ENCODE data around the gene KHNYN.

Gene KHNYN

DNA sequence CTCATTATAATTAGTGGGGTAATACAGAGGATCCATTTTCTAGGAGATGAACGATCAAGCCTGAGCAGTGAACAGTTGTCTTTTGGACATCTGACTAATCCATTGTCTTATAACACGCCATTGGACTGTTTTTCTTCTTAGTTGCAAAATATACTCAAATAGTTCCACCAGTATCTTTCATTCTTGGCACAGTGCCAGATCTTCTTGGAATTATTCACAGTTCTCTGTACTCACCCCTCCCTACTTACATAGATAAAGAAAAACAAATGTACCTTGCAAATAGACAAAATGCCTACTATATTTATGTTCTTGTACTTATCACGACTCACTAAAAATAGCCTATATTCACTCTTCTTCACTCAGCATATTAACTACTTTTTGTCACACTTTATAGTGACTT, 4.0 kb upstream of the KHNYN start:
- no peak overlapping the region for H4K12ac ChIP-seq (ENCODE audit: low read depth, low read length)
- H3K4ac ChIP-seq (ENCODE audit: low read depth, low read length), result no peak overlapping the region
- H3K14ac ChIP-seq (ENCODE audit: low read length), result no peak overlapping the region
- H3K18ac ChIP-seq (ENCODE audit: low read length), result no peak overlapping the region
- no peak overlapping the region for H2BK12ac ChIP-seq (ENCODE audit: low read length)
- no peak overlapping the region for H4K8ac ChIP-seq (ENCODE audit: low read depth, low read length)
- peaks cover 3% of the 10 kb centered on the region for H3K9me3 ChIP-seq (ENCODE audit: insufficient read depth, low read depth, low read length)
- no peak overlapping the region for H2AK5ac ChIP-seq (ENCODE audit: low read length)
- no peak overlapping the region for H3K4me3 ChIP-seq (ENCODE audit: low read depth, low read length)
- H4K91ac ChIP-seq (ENCODE audit: low read depth, low read length), result no peak overlapping the region
- H3K23ac ChIP-seq (ENCODE audit: low read length), result no peak overlapping the region
- H3K27ac ChIP-seq (ENCODE audit: low read depth, low read length), result no peak overlapping the region
- H3K36me3 ChIP-seq (ENCODE audit: control insufficient read depth in 1 of 2, insufficient read depth in 2 of 2, low read length in 2 of 2), result no peaks in the 10 kb centered on the region
- H3K4me1 ChIP-seq (ENCODE audit: control insufficient read depth in 1 of 2, insufficient read depth in 2 of 2, low read length in 2 of 2), result peaks cover 2 to 10% of the 10 kb centered on the region in 2 experiments
- no peak overlapping the region for H2AFZ ChIP-seq (ENCODE audit: insufficient read depth, low read length, poor library complexity)
- H2BK120ac ChIP-seq (ENCODE audit: insufficient read depth, low read length, poor library complexity), result no peak overlapping the region
- H3K27me3 ChIP-seq (ENCODE audit: insufficient read depth, low read length), result no peaks in the 10 kb centered on the region
- no CpG with 5 or more reads among the region's 3 CpGs for WGBS (ENCODE audit: extremely low coverage, insufficient coverage, insufficient read length)
- peak; percentile 24 to 78 for DNase-seq
- H3K79me2 ChIP-seq (ENCODE audit: control insufficient read depth, insufficient read depth, low read length, poor library complexity), result peaks cover 6% of the 10 kb centered on the region
- H3K79me1 ChIP-seq (ENCODE audit: low read length), result peaks cover 11% of the 10 kb centered on the region
- no peak overlapping the region for H2BK5ac ChIP-seq (ENCODE audit: low read depth, low read length, poor library complexity)
- H3K4me2 ChIP-seq (ENCODE audit: low read length), result no peak overlapping the region
- H3K9ac ChIP-seq (ENCODE audit: low read length), result no peak overlapping the region

DNA sequence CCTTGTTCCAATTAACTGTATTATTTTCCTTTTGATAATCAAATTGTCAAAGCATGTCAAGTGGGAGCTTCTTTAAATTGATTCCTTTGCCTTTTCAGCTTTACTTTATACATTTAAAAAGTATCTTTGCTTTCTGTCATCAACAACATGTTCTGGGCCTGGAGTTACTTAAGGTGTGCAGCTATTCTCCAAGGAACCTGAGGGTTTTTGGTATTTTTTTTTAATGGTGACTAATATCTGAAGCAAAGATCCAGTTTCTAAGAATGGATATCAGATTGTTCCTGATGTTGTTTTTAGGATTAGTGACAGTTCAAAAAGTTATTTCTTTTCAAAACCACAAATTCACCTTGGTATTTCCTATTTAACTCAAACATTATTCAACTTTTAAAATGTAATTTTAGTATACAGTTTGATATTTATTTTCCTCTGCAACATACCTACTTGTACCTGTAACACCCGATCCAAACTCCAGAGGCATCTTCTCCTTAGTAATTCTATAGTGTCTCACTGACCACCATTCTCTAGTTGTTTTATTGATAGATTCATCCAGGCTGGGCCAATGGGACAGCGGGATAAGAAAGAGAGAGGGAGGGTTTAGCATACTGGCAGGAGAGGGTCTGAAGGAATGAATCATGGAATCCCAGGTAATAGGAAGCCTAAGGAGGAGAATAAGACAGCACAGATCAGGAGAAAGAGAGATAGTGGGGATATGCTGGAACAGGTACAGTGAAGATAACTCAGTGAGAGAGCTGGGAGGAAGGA, 3.4 kb upstream of the KHNYN start:
- Histone ChIP-seq H3K9ac (ENCODE audit: low read length) (no peak overlapping the region), H3K27ac (ENCODE audit: low read depth, low read length) (no peak overlapping the region), H3K4me1 (ENCODE audit: control insufficient read depth in 1 of 2, insufficient read depth in 2 of 2, low read length in 2 of 2) (peaks cover 7 to 17% of the 10 kb centered on the region in 2 experiments), H3K27me3 (ENCODE audit: insufficient read depth, low read length) (no peaks in the 10 kb centered on the region), H2AFZ (ENCODE audit: insufficient read depth, low read length, poor library complexity) (no peak overlapping the region), H3K4me2 (ENCODE audit: low read length) (no peak overlapping the region), H4K8ac (ENCODE audit: low read depth, low read length) (no peak overlapping the region), H3K14ac (ENCODE audit: low read length) (no peak overlapping the region), H4K91ac (ENCODE audit: low read depth, low read length) (no peak overlapping the region), H3K79me2 (ENCODE audit: control insufficient read depth, insufficient read depth, low read length, poor library complexity) (peaks cover 7% of the 10 kb centered on the region), H4K12ac (ENCODE audit: low read depth, low read length) (no peak overlapping the region), H3K36me3 (ENCODE audit: control insufficient read depth in 1 of 2, insufficient read depth in 2 of 2, low read length in 2 of 2) (no peaks in the 10 kb centered on the region), H3K9me3 (ENCODE audit: insufficient read depth, low read depth, low read length) (peaks cover 3% of the 10 kb centered on the region), H2AK5ac (ENCODE audit: low read length) (no peak overlapping the region), H3K4ac (ENCODE audit: low read depth, low read length) (no peak overlapping the region), H3K23ac (ENCODE audit: low read length) (no peak overlapping the region), H3K79me1 (ENCODE audit: low read length) (peaks cover 12% of the 10 kb centered on the region), H2BK120ac (ENCODE audit: insufficient read depth, low read length, poor library complexity) (no peak overlapping the region), H2BK12ac (ENCODE audit: low read length) (no peak overlapping the region), H3K4me3 (ENCODE audit: low read depth, low read length) (no peak overlapping the region), H3K18ac (ENCODE audit: low read length) (no peak overlapping the region), H2BK5ac (ENCODE audit: low read depth, low read length, poor library complexity) (no peak overlapping the region)
- WGBS (ENCODE audit: extremely low coverage, insufficient coverage, insufficient read length), result no CpG with 5 or more reads among the region's 2 CpGs
- no peak for DNase-seq

DNA sequence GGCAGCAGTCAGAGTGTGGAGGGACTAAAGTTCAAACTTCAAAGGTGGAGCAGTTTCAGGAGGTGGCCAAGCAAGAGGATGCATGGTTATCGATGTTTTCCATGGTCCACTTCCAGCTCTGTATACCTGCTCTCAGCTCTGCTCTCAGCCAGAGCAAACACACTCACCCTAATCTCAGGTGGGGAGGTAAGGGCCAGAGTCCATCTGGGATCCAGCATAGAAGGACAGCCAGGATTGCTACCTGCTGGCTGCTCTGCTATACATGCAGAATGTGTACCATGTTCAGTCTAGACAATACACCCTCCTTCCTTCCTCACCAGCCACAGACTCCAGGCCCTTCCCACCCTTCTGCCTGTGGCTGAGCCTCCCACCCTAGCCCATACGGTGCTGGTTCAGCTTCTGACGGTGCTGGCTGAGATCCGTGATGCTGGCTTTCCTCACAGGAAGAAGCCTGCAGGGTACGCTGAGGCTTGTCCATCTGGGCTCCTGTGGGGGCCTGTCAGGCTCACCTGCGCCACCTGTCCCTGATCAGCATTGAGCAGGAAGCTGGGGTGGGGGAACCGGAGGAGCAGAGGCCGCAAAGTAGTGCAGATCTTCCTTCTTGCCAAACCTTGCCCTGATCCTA, 2.7 kb upstream of the KHNYN start:
- H2BK5ac ChIP-seq (ENCODE audit: low read depth, low read length, poor library complexity), result no peak overlapping the region
- H2BK120ac ChIP-seq (ENCODE audit: insufficient read depth, low read length, poor library complexity), result no peak overlapping the region
- no peak overlapping the region for H3K27ac ChIP-seq (ENCODE audit: low read depth, low read length)
- no peak overlapping the region for H3K4me2 ChIP-seq (ENCODE audit: low read length)
- peak overlapping the region; percentile 23 for H3K4me3 ChIP-seq (ENCODE audit: low read depth, low read length)
- no CpG with 5 or more reads among the region's 8 CpGs for WGBS (ENCODE audit: extremely low coverage, insufficient coverage, insufficient read length)
- H3K79me2 ChIP-seq (ENCODE audit: control insufficient read depth, insufficient read depth, low read length, poor library complexity), result peaks cover 7% of the 10 kb centered on the region
- H2AK5ac ChIP-seq (ENCODE audit: low read length), result no peak overlapping the region
- H3K9ac ChIP-seq (ENCODE audit: low read length), result no peak overlapping the region
- H3K18ac ChIP-seq (ENCODE audit: low read length), result no peak overlapping the region
- no peak overlapping the region for H4K91ac ChIP-seq (ENCODE audit: low read depth, low read length)
- H3K14ac ChIP-seq (ENCODE audit: low read length), result no peak overlapping the region
- H3K23ac ChIP-seq (ENCODE audit: low read length), result no peak overlapping the region
- no peak overlapping the region for H2BK12ac ChIP-seq (ENCODE audit: low read length)
- H3K79me1 ChIP-seq (ENCODE audit: low read length), result peaks cover 12% of the 10 kb centered on the region
- DNase-seq, result no peak
- H4K8ac ChIP-seq (ENCODE audit: low read depth, low read length), result no peak overlapping the region
- H3K27me3 ChIP-seq (ENCODE audit: insufficient read depth, low read length), result no peaks in the 10 kb centered on the region
- H3K9me3 ChIP-seq (ENCODE audit: insufficient read depth, low read depth, low read length), result peaks cover 3% of the 10 kb centered on the region
- H3K4ac ChIP-seq (ENCODE audit: low read depth, low read length), result no peak overlapping the region
- no peak overlapping the region for H4K12ac ChIP-seq (ENCODE audit: low read depth, low read length)
- H2AFZ ChIP-seq (ENCODE audit: insufficient read depth, low read length, poor library complexity), result no peak overlapping the region
- H3K36me3 ChIP-seq (ENCODE audit: control insufficient read depth in 1 of 2, insufficient read depth in 2 of 2, low read length in 2 of 2), result peaks cover 2% of the 10 kb centered on the region in 2 experiments
- peaks cover 10 to 20% of the 10 kb centered on the region in 2 experiments for H3K4me1 ChIP-seq (ENCODE audit: control insufficient read depth in 1 of 2, insufficient read depth in 2 of 2, low read length in 2 of 2)

DNA sequence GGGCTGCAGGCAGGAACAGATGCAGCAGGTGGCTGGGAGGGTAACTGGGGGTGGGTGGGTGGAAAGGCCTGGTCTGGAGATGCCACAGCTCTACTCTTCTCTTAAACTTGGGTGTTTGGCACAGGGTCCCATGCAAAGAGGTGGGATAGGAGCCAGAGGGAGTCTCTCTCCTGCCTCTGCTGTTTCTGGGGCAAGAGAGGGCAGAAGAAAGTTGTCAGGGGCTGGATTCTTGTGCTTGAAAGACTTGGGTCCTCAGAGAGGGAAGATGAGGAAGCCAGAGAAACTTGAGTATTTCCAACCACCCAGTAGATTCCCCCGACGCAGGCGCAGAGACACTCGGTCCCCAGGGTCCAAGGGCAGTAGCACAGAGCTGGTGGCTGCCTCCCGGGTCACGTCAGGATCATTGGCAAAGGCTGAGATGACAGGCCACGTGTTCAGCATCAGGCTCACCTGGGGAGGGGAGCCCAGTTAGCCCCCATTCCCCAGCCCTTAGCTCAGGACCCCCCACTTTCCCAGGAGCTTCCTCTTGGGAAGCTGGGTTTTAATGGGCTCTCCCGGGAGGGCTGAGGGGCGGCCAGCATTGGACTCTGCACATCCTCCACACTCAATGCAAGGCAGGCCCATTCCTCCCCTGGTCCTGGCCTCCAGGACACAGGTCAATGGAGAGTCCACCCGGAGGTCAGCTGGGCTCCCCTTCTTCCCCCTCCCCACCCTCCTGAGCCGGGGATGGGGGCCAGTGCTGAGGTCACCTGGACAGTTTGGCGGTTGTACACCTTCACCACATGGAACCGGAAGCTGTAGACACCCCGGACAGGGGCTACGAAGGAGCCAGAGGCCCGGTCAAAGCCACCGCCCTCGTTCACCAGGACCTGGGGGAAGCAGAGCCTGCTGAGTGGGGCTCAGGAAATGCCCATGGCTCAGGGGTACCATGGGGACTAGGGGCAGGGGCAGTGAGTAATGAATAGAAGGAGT, 1.9 kb upstream of the KHNYN start:
- Histone ChIP-seq H3K18ac (ENCODE audit: low read length) (no peak overlapping the region), H3K79me1 (ENCODE audit: low read length) (peaks cover 12% of the 10 kb centered on the region), H3K4me1 (ENCODE audit: control insufficient read depth in 1 of 2, insufficient read depth in 2 of 2, low read length in 2 of 2) (peaks cover 10 to 20% of the 10 kb centered on the region in 2 experiments), H2BK5ac (ENCODE audit: low read depth, low read length, poor library complexity) (no peak overlapping the region), H2BK12ac (ENCODE audit: low read length) (no peak overlapping the region), H3K27ac (ENCODE audit: low read depth, low read length) (no peak overlapping the region), H3K4me3 (ENCODE audit: low read depth, low read length) (no peak overlapping the region), H3K27me3 (ENCODE audit: insufficient read depth, low read length) (no peaks in the 10 kb centered on the region), H2BK120ac (ENCODE audit: insufficient read depth, low read length, poor library complexity) (no peak overlapping the region), H3K14ac (ENCODE audit: low read length) (no peak overlapping the region), H4K91ac (ENCODE audit: low read depth, low read length) (no peak overlapping the region), H3K9me3 (ENCODE audit: insufficient read depth, low read depth, low read length) (peaks cover 3% of the 10 kb centered on the region), H2AFZ (ENCODE audit: insufficient read depth, low read length, poor library complexity) (no peak overlapping the region), H3K4ac (ENCODE audit: low read depth, low read length) (no peak overlapping the region), H3K23ac (ENCODE audit: low read length) (no peak overlapping the region), H3K9ac (ENCODE audit: low read length) (no peak overlapping the region), H3K79me2 (ENCODE audit: control insufficient read depth, insufficient read depth, low read length, poor library complexity) (peaks cover 7% of the 10 kb centered on the region), H4K8ac (ENCODE audit: low read depth, low read length) (no peak overlapping the region), H4K12ac (ENCODE audit: low read depth, low read length) (no peak overlapping the region), H3K36me3 (ENCODE audit: control insufficient read depth in 1 of 2, insufficient read depth in 2 of 2, low read length in 2 of 2) (peaks cover 10% of the 10 kb centered on the region in 2 experiments), H2AK5ac (ENCODE audit: low read length) (no peak overlapping the region), H3K4me2 (ENCODE audit: low read length) (no peak overlapping the region)
- DNase-seq, result no peak
- no CpG with 5 or more reads among the region's 18 CpGs for WGBS (ENCODE audit: extremely low coverage, insufficient coverage, insufficient read length)
